Measurements from ENCODE around the gene OR6B2. TPM values are rescaled to one million over a fixed set of nuclear protein-coding genes. Genes with fewer than 3 reads are reported as not detected.

OR6B2 gene
- total RNA-seq, 6 experiments from 2014 or later: not detected

GRCh38 chr2:240021488-240022104 is 8.6 kb downstream of the OR6B2 start:
- peaks cover 22% of the 10 kb centered on the region for H3K36me3 Mint-ChIP-seq (ENCODE audit: low read depth)
- H3K27ac Mint-ChIP-seq: no peak overlapping the region
- H3K9me3 Mint-ChIP-seq: no peaks in the 10 kb centered on the region
- DNase-seq: peak; percentile 55
- no peak overlapping the region for H3K4me3 Mint-ChIP-seq
- TF ChIP-seq CTCF (IDR thresholded peaks at IDR 0.05): peak; percentile 87
- peaks cover 20% of the 10 kb centered on the region for H3K4me1 Mint-ChIP-seq (ENCODE audit: low read depth)
- H3K27me3 Mint-ChIP-seq (ENCODE audit: insufficient read depth): peaks cover 2% of the 10 kb centered on the region; the same call in 1 of the 2 replicates

DNA sequence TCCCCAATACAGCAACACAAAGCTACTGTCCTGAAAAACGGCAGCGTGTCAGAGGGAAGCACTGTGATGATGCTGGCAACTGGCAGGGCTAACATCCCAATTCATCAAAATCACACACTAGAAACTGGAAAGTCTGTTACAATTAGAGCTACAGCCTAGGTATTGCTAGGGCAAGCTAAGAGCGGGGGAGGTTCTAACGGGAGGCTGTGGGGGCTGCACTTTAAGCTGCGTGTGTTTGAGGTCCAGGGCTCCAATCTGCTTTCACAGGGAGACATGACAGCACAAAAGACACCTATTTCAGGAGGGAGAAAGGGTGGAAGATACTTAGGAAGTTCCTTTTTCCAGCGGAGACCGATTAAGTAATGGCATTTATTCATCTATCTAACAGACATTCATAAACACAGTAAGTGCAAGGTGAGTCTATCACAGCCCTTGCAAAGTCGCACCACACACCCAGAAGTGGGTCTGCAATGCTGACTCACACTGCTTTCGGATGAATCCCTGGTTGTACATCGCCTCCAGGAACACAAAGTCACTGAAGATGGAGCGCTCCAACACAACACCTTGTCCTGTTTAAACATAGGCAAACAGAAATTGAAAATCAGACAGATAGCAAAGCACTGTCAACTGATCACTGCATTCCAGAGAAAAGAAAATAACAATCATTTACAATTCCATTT is 12.0 kb downstream of the OR6B2 start:
- Mint-ChIP-seq H3K4me3 (no peak overlapping the region), H3K9me3 (no peaks in the 10 kb centered on the region), H3K4me1 (ENCODE audit: low read depth) (peaks cover 6% of the 10 kb centered on the region; the same call in 1 of the 2 replicates), H3K36me3 (ENCODE audit: low read depth) (peaks cover 22% of the 10 kb centered on the region), H3K27ac (peak overlapping the region; percentile 9; the same call in 1 of the 2 replicates), H3K27me3 (ENCODE audit: insufficient read depth) (peaks cover 2% of the 10 kb centered on the region; the same call in 1 of the 2 replicates)
- DNase-seq: no peak
- TF ChIP-seq CTCF (IDR thresholded peaks at IDR 0.05): no peak

GRCh38 chr2:240014327-240014726 is 15.9 kb downstream of the OR6B2 start:
- TF ChIP-seq CTCF (IDR thresholded peaks at IDR 0.05): no peak
- DNase-seq: no peak
- Mint-ChIP-seq H3K27ac (no peak overlapping the region), H3K4me1 (ENCODE audit: low read depth) (peaks cover 7% of the 10 kb centered on the region; the same call in 1 of the 2 replicates), H3K27me3 (ENCODE audit: insufficient read depth) (peaks cover 2% of the 10 kb centered on the region; the same call in 1 of the 2 replicates), H3K36me3 (ENCODE audit: low read depth) (peaks cover 24% of the 10 kb centered on the region), H3K9me3 (no peaks in the 10 kb centered on the region), H3K4me3 (no peak overlapping the region)

DNA sequence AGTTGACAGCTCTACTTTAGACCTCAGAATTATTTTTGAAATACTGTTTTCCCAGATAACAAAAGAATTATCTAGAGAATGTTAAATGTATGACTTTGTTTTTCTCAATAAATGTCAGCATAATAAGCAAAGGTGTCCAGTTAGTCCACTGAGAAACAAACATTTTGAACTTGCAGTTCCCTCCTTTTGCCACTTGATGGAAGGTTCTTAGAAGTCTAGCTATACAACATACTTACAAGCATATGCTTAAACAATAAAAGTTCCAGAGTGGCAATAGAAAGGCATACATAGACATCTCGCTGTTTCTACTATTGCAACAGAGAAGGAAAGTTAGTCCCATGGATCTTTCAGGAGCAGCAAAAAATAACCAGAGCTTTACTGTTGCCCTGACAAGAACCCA is 16.9 kb downstream of the OR6B2 start:
- no peak overlapping the region for H3K4me3 Mint-ChIP-seq
- H3K9me3 Mint-ChIP-seq: no peaks in the 10 kb centered on the region
- H3K4me1 Mint-ChIP-seq (ENCODE audit: low read depth): peaks cover 7% of the 10 kb centered on the region; the same call in 1 of the 2 replicates
- DNase-seq: peak; percentile 33
- TF ChIP-seq CTCF (IDR thresholded peaks at IDR 0.05): peak; percentile 66
- H3K27ac Mint-ChIP-seq: no peak overlapping the region
- peaks cover 16% of the 10 kb centered on the region for H3K36me3 Mint-ChIP-seq (ENCODE audit: low read depth)
- H3K27me3 Mint-ChIP-seq (ENCODE audit: insufficient read depth): peaks cover 2% of the 10 kb centered on the region; the same call in 1 of the 2 replicates

DNA sequence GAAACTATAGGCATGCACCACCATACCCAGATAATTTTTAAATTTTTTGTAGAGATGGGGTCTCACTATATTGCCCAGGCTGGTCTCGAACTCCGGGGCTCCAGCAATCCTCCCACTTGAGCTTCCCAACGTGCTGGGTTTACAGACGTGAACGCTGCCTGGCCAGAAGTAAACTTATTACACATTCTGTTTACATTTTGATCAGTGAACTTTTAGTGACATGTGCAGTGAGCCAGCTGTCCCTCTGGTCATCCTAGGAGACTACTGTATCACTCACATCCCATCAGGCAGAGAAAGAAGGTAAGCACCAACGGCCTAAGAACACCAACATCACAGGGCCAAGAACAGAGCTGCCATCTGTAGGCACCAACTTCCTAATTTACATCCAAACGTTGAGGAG is 27.2 kb downstream of the OR6B2 start:
- Mint-ChIP-seq H3K27ac (no peak overlapping the region), H3K36me3 (ENCODE audit: low read depth) (peaks cover 28% of the 10 kb centered on the region)
- DNase-seq: no peak

More for the DNA sequence above, 27.2 kb downstream of the OR6B2 start:
- Mint-ChIP-seq H3K4me1 (ENCODE audit: low read depth) (no peaks in the 10 kb centered on the region), H3K9me3 (no peaks in the 10 kb centered on the region), H3K27me3 (ENCODE audit: insufficient read depth) (peaks cover 1% of the 10 kb centered on the region; the same call in 1 of the 2 replicates), H3K4me3 (no peak overlapping the region)
- TF ChIP-seq CTCF (IDR thresholded peaks at IDR 0.05): no peak
